Fibroblast of mammary gland (primary cell): Measurements from ENCODE around the gene CST3.
A peak's percentile ranks its signal among the peaks of the same experiment; 100 is the strongest.
"Not testable (repeated sequence)": the region's sequence is repeated elsewhere in the genome, so short reads cannot be mapped to it uniquely, and the experiment has no call there.

Experiments used
- DNase-seq: peaks from one replicate; pipeline ENCODE4 v3.0.0-alpha.2; 2010; ENCODE audit warnings: low read depth
- H3K4me3 ChIP-seq: 2 replicates; pipeline ENCODE4 v1.5.1; 2011; ENCODE audit warnings: low read depth, mild to moderate bottlenecking, low read length, moderate library complexity; ENCODE audit not compliant: control insufficient read depth
- CTCF ChIP-seq: conservative IDR thresholded peaks from 2 replicates; pipeline ENCODE4 v1.5.1; 2011; ENCODE audit warnings: low read depth, low read length, inconsistent platforms; ENCODE audit not compliant: control insufficient read depth, insufficient read depth

CST3 gene

GRCh38 chr20:23637282-23638221 is at the start of gene CST3:
Gene CST3 (minus strand): TSS chr20:23637955. CDS start chr20:23637862, 93 bp downstream.
- H3K4me3 ChIP-seq = peak within 1 kb of the TSS; percentile 90
- no peak for TF ChIP-seq CTCF
- peak; percentile 82 for DNase-seq

GRCh38 chr20:23686046-23686750 is 48.4 kb upstream of the CST3 start:
- no peak overlapping the region for H3K4me3 ChIP-seq
- no peak for TF ChIP-seq CTCF
- DNase-seq = no peak

GRCh38 chr20:23685529-23685896 is 47.8 kb upstream of the CST3 start:
- DNase-seq = not testable (repeated sequence)

GRCh38 chr20:23684261-23684660 is 46.5 kb upstream of the CST3 start:
- DNase-seq = no peak
- H3K4me3 ChIP-seq = no peak overlapping the region
- TF ChIP-seq CTCF = no peak

More at GRCh38 chr20:23685529-23685896, 47.8 kb upstream of the CST3 start:
- H3K4me3 ChIP-seq = not testable (repeated sequence)

- no peak for TF ChIP-seq CTCF
Observed at GRCh38 chr20:23683807-23684206, 46.1 kb upstream of the CST3 start.

GRCh38 chr20:23683281-23683680 is 45.5 kb upstream of the CST3 start:
- H3K4me3 ChIP-seq = no peak overlapping the region
- DNase-seq = no peak
- no peak for TF ChIP-seq CTCF

More at GRCh38 chr20:23683807-23684206, 46.1 kb upstream of the CST3 start:
- DNase-seq = no peak
- H3K4me3 ChIP-seq = no peak overlapping the region

GRCh38 chr20:23680146-23680545 is 42.4 kb upstream of the CST3 start:
- no peak for DNase-seq
- TF ChIP-seq CTCF = no peak

More at GRCh38 chr20:23680146-23680545, 42.4 kb upstream of the CST3 start:
- no peak overlapping the region for H3K4me3 ChIP-seq
